Measurements from ENCODE around the gene RHOA.
"Not testable (repeated sequence)": the region's sequence is repeated elsewhere in the genome, so short reads cannot be mapped to it uniquely, and the experiment has no call there.

RHOA gene

GRCh38 chr3:49410846-49411534 is 786 bp downstream of the RHOA start:
- no peak for DNase-seq

- DNase-seq = no peak
Observed at GRCh38 chr3:49410066-49410845, 1.5 kb downstream of the RHOA start.

DNA sequence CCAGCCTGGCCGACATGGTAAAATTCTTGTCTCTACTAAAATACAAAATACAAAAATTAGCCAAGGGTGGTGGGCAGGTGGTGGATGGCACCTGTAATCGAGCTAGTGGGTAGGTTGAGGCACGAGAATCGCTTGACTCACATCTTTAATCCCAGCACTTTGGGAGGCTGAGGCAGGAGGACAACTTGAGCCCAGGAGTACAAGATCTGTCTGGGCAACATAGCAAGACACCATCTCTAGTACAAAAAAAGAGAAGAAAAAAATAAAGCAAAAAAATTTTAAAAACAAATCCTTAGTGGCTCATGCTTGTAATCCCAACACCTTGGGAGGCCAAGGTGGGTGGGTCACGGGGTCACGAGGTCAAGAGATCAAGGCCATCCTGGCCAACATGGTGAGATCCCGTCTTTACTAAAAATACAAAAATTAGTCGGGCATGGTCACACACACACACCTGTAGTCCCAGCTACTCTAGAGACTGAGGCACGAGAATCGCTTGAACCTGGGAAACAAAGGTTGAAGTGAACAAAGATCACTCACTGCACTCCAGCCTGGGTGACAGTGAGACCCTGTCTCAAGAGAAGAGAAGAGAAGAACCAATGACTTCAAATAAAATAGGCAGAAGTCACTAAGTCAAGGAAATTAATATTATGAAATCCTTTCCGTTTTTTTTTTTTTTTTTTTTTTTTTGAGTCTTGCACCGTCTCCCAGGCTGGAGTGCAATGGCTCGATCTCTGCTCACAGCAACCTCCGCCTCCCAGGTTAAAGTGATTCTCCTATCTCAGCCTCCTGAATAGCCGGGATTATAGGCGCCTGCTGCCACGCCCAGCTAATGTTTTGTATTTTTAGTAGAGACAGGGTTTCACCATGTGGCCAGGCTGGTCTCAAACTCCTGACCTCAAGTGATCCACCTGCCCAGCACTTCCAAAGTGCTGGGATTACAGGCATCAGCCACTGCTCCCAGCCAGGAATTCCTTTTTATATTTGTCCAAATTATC is 4.9 kb downstream of the RHOA start:
- no peak for DNase-seq

- not testable (repeated sequence) for DNase-seq
Observed at GRCh38 chr3:49405570-49405969, 6.2 kb downstream of the RHOA start.

DNA sequence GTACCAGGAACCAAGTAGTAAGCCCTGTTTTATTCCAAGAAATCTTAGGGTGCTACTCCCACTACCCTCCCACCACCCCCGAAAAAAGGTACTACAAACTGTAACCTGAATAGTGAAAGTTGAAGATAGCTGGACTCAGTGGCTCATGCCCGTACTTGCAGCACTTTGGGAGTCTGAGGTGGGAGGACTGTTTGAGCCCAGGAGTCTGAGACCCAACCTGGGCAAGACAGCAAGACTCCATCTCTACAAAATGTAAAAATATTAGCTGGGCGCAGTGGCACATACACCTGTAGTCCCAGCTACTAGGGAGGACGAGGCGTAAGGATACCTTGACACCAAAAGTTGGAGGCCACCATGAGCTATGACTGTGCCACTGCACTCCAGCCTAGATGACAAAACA is 7.9 kb downstream of the RHOA start:
- DNase-seq = no peak

DNA sequence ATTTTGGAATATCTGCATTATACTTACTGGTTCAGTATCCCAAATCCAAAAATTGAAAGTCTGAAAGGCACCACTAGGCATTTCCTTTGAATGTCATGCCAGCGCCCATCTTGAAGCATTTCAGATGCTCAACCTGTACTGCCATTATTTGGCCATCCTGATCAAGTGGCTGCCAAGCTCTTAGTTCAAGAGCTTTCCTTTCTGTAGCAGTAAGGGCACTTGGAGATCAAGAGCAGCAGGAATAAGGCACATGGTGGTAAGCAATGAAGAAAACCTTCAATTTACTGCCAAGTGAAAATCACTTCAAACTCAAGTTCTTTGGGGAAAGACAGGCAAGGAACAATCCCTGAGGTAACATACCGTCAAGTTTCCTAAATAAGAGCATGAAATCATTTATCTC is 10.0 kb downstream of the RHOA start:
- DNase-seq = no peak

- no peak for DNase-seq
Observed at GRCh38 chr3:49399461-49399860, 12.3 kb downstream of the RHOA start.

GRCh38 chr3:49397470-49397869 is 14.3 kb downstream of the RHOA start:
- DNase-seq = no peak

GRCh38 chr3:49391310-49391709 is 20.5 kb downstream of the RHOA start:
- DNase-seq = not testable (repeated sequence)

GRCh38 chr3:49389297-49389696 is 22.5 kb downstream of the RHOA start:
- DNase-seq = no peak

GRCh38 chr3:49388289-49388820 is 23.4 kb downstream of the RHOA start:
- DNase-seq = no peak

DNA sequence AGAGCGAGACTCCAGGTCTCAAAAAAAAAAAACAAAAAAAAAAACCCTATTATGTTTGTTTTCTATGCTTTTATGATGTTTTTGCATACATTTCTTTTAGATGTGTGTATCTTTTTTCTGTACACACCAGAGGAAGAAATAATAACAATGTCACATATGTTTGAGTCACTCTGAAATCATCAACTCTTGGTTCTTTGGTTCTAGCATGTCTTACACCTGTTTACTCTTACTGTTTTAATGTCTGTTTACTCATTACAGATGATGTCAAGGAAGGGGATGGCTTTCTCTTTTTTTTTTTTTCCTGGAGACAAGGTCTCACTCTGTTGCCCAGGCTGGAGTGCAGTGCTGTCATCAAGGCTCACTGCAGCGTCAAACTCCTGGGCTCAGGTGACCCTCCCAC is 24.1 kb downstream of the RHOA start:
- no peak for DNase-seq

DNA sequence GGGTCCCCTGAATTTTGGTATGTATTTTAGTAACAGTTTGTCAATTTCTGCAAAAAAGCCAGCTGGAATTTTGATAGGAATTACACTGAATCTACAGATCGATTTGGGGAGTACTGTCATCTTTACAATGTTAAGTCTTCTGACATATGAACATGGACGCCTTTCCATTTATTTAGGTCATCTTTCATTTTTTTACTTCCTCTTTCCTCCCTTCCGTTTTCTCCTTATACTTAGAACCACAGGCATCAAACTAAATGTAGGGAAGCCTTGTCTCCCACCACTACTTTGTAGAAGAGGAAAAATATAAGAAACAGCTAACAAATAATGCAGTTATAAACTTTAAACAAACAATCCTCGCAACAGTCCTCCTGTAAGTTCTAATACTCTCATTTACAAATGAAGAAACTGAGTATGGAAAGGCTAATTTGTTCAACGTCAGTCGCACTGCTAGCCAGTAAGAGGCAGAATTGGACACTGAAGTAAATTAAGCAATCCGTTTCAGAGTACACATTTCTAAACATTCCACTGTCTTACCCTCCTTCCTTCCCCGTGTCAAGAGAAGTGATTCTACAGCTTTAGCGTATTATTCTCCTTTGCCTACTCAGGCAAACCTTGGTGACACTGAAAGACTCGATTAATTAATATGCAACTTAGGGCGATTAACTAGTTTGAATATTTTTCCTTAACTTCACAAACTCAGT is 25.6 kb downstream of the RHOA start:
- DNase-seq = no peak

DNA sequence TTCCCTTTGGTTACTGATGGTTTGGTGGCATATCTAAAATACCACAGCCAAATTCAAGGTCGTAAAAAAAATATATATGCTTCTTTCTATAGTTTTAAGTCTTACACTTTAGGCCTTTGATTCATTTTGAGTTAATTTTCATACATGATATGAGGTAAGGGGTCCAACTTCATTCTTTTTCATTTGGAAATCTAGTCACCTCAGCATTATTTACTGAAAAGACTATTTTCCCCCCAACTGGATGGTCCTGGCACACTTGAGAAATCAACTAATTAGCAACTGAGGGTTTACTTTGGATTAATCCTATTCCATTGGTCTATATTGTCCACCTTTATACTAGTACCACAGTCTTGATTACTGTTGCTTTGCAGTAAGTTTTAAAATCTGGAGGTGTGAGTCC is 26.2 kb downstream of the RHOA start:
- no peak for DNase-seq

- no peak for DNase-seq
Observed at GRCh38 chr3:49383387-49383786, 28.4 kb downstream of the RHOA start.

GRCh38 chr3:49378249-49378895 is 33.4 kb downstream of the RHOA start:
- no peak for DNase-seq

- no peak for DNase-seq
Observed at GRCh38 chr3:49377483-49377882, 34.3 kb downstream of the RHOA start.

- no peak for DNase-seq
Observed at GRCh38 chr3:49371946-49372345, 39.8 kb downstream of the RHOA start.

GRCh38 chr3:49370585-49371290 is 41.0 kb downstream of the RHOA start:
- DNase-seq = no peak

GRCh38 chr3:49362561-49362960 is 49.2 kb downstream of the RHOA start:
- no peak for DNase-seq

DNA sequence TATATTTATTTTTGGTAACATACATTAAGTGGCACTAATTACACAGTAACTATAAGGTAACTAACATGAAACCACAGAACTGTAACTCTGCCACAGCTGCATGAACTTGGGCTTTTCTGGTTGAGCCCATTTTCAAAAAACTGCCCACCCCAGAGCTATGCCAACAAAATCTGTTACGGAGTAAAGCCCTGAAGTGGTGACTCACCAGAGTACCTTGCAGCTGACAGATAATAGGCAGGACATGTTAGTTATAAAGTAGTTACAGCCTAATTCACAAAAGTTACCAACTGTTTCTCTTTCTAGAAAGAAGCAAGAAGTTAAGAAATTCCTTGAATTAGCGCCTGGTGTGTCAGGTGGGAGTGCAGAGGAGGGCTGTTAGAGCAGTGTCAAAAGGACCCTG is 52.2 kb downstream of the RHOA start:
- DNase-seq = no peak
